Keratinocyte (primary cell): ENCODE measurements around the gene FHIT. TPM values are rescaled to one million over a fixed set of nuclear protein-coding genes. Genes with fewer than 3 reads are reported as not detected.

Source experiments
- DNase-seq: peaks from one replicate; pipeline ENCODE4 v3.0.0-alpha.2; 2011; ENCODE audit warnings: low read depth, missing footprints, low spot score
- FAIRE-seq: peaks from 2 replicates; lab custom pipeline; 2011; peaks lifted over from hg19 to GRCh38; lab: Jason Lieb, UNC
- H2AFZ ChIP-seq: 2 replicates; pipeline ENCODE4 v1.6.0; 2012; ENCODE audit warnings: low read length, control low read depth, inconsistent platforms; ENCODE audit not compliant: control insufficient read depth
- H3K27ac ChIP-seq: 2 replicates; pipeline ENCODE4 v1.5.1; 2011; ENCODE audit warnings: low read length; ENCODE audit not compliant: control insufficient read depth, insufficient read depth
- H3K27me3 ChIP-seq: 3 replicates; pipeline ENCODE4 v1.6.0; 2011; ENCODE audit warnings: low read length; ENCODE audit not compliant: control insufficient read depth, insufficient read depth; ENCODE audit errors: extremely low read depth
- H3K36me3 ChIP-seq, 2 experiments: 2 replicates in 1 of 2; 3 replicates in 1 of 2; pipeline ENCODE4 v1.5.1; 2011; ENCODE audit warnings: low read length in 2 of 2, mild to moderate bottlenecking in 1 of 2; ENCODE audit not compliant: control insufficient read depth in 2 of 2, insufficient read depth in 2 of 2; ENCODE audit errors: extremely low read depth in 1 of 2
- H3K4me1 ChIP-seq: 3 replicates; pipeline ENCODE4 v1.5.1; 2011; ENCODE audit warnings: low read length; ENCODE audit not compliant: control insufficient read depth, insufficient read depth; ENCODE audit errors: extremely low read depth
- H3K4me2 ChIP-seq: 3 replicates; pipeline ENCODE4 v1.6.0; 2011; ENCODE audit warnings: low read depth, low read length; ENCODE audit not compliant: control insufficient read depth, insufficient read depth; ENCODE audit errors: extremely low read depth
- H3K4me3 ChIP-seq, 3 experiments: fragments of 200-600 bp in 1 of 3; sonication (generic) in 1 of 3; 2 replicates in 2 of 3; 3 replicates in 1 of 3; pipeline ENCODE4 v1.5.1; 2011 to 2016; ENCODE audit warnings: low read length in 3 of 3, mild to moderate bottlenecking in 3 of 3, control low read depth in 2 of 3, inconsistent platforms in 1 of 3, low read depth in 1 of 3, mixed read lengths in 1 of 3, mixed run types in 1 of 3, moderate library complexity in 1 of 3; ENCODE audit not compliant: control insufficient read depth in 2 of 3, insufficient read depth in 2 of 3; ENCODE audit errors: extremely low read depth in 1 of 3
- H3K79me2 ChIP-seq: 2 replicates; pipeline ENCODE4 v1.6.0; 2012; ENCODE audit warnings: low read length; ENCODE audit not compliant: control insufficient read depth, insufficient read depth
- H3K9ac ChIP-seq: 3 replicates; pipeline ENCODE4 v1.6.0; 2011; ENCODE audit warnings: low read length; ENCODE audit not compliant: control insufficient read depth, insufficient read depth; ENCODE audit errors: extremely low read depth
- H3K9me1 ChIP-seq: 3 replicates; pipeline ENCODE4 v1.6.0; 2011; ENCODE audit warnings: low read length; ENCODE audit not compliant: control insufficient read depth, insufficient read depth; ENCODE audit errors: extremely low read depth
- H3K9me3 ChIP-seq: 2 replicates; pipeline ENCODE4 v1.5.1; 2012; ENCODE audit warnings: low read depth, low read length; ENCODE audit not compliant: control insufficient read depth
- H4K20me1 ChIP-seq: 3 replicates; pipeline ENCODE4 v1.6.0; 2011; ENCODE audit warnings: low read length; ENCODE audit not compliant: control insufficient read depth, insufficient read depth; ENCODE audit errors: extremely low read depth
- EZH2 ChIP-seq: IDR thresholded peaks from one replicate; pipeline ENCODE4 v1.6.1; 2012; ENCODE audit warnings: inconsistent platforms, mild to moderate bottlenecking, low read length, moderate library complexity
- dilution Hi-C: fragments of 300-500 bp; cut with MboI; formaldehyde crosslinking; loops from one replicate; pipeline ENCODE4 v1.7.0; 2020; ENCODE audit warnings: low sequenced_read_pairs; ENCODE audit not compliant: extremely low pct_ligation_motif_present
- polyA plus RNA-seq, 5 experiments: library from polyadenylated mRNA; depleted of rRNA in 3 of 5; stranded (reverse) in 3 of 5; stranded (forward) in 1 of 5; unstranded in 1 of 5; fragments of >200 nt; gene quantifications; 1 replicate in 1 of 5; 2 replicates in 3 of 5; 3 replicates in 1 of 5; pipeline versions ENCODE4 v1.2.1 to v1.2.3, GENCODE V29; 2011 to 2012; ENCODE audit warnings: missing spikeins in 2 of 5, low read depth in 1 of 5, low replicate concordance in 1 of 5
- TF ChIP-seq, protein P1 (sequence below), 3 experiments: IDR thresholded peaks in 1 of 3; conservative IDR thresholded peaks in 1 of 3; optimal IDR thresholded peaks in 1 of 3; 2 replicates in 2 of 3; 3 replicates in 1 of 3; pipeline versions ENCODE3 to v1.5.1; 2011; ENCODE audit warnings: low read length in 3 of 3, mild to moderate bottlenecking in 3 of 3, moderate library complexity in 2 of 3, control low read depth in 1 of 3, inconsistent platforms in 1 of 3; ENCODE audit not compliant: insufficient read depth in 2 of 3; ENCODE audit errors: extremely low read depth in 1 of 3

Gene FHIT
- polyA plus RNA-seq, 1 donor (not counting 4 experiments of a cell fraction or from before 2014, with no cell fraction given) = 2.2 TPM

DNA sequence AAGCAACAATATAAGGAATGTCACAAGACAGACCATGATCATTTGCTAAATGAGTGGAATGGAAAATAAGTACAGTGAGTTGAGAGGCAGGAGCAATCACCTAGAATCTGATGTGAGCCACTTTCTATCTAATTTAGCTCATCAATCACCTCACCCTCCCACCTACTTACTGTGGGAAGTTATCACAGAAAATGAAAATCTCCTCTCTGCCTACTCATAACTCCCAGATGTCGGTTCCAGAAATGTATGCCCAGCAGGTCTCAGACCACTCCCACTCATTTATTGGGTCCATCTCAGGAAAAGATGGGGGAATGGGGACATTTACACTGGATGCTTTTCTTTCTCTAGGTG is 270.9 kb downstream of the FHIT start:
- Histone ChIP-seq H3K9ac (no peak overlapping the region), H3K27ac (no peak overlapping the region), H3K9me3 (no peaks in the 10 kb centered on the region), H2AFZ (no peak overlapping the region), H3K9me1 (no peaks in the 10 kb centered on the region), H3K27me3 (no peaks in the 10 kb centered on the region), H3K4me1 (no peaks in the 10 kb centered on the region), H3K4me2 (no peak overlapping the region), H3K36me3 (no peaks in the 10 kb centered on the region), H3K79me2 (no peaks in the 10 kb centered on the region), H4K20me1 (no peaks in the 10 kb centered on the region), H3K4me3 (no peak overlapping the region)
- DNase-seq (no peak), FAIRE-seq (no peak)
- TF ChIP-seq, protein P1, sequence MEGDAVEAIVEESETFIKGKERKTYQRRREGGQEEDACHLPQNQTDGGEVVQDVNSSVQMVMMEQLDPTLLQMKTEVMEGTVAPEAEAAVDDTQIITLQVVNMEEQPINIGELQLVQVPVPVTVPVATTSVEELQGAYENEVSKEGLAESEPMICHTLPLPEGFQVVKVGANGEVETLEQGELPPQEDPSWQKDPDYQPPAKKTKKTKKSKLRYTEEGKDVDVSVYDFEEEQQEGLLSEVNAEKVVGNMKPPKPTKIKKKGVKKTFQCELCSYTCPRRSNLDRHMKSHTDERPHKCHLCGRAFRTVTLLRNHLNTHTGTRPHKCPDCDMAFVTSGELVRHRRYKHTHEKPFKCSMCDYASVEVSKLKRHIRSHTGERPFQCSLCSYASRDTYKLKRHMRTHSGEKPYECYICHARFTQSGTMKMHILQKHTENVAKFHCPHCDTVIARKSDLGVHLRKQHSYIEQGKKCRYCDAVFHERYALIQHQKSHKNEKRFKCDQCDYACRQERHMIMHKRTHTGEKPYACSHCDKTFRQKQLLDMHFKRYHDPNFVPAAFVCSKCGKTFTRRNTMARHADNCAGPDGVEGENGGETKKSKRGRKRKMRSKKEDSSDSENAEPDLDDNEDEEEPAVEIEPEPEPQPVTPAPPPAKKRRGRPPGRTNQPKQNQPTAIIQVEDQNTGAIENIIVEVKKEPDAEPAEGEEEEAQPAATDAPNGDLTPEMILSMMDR (optimal IDR thresholded peaks at IDR 0.05 in 1 of 3, IDR thresholded peaks at IDR 0.05 in 1 of 3, conservative IDR thresholded peaks at IDR 0.05 in 1 of 3; ENCODE audit: extremely low read depth in 1 of 3, insufficient read depth in 2 of 3, low read length in 3 of 3) = no peak
- no peak for TF ChIP-seq EZH2
- dilution Hi-C loops = no loop called here

- no peaks in the 10 kb centered on the region for H3K9me1 ChIP-seq
- no peaks in the 10 kb centered on the region for H3K79me2 ChIP-seq
- no peak overlapping the region for H3K9ac ChIP-seq
- H3K36me3 ChIP-seq = no peaks in the 10 kb centered on the region
- no peak overlapping the region for H2AFZ ChIP-seq
- no peak overlapping the region for H3K4me3 ChIP-seq
- H3K27ac ChIP-seq = no peak overlapping the region
- H3K9me3 ChIP-seq = no peaks in the 10 kb centered on the region
- H3K4me1 ChIP-seq = no peaks in the 10 kb centered on the region
- FAIRE-seq (no peak), DNase-seq (no peak)
- H4K20me1 ChIP-seq = no peaks in the 10 kb centered on the region
- no peak overlapping the region for H3K4me2 ChIP-seq
- TF ChIP-seq, protein P1 (optimal IDR thresholded peaks at IDR 0.05 in 1 of 3, IDR thresholded peaks at IDR 0.05 in 1 of 3, conservative IDR thresholded peaks at IDR 0.05 in 1 of 3; ENCODE audit: extremely low read depth in 1 of 3, insufficient read depth in 2 of 3, low read length in 3 of 3) = no peak
- no peak for TF ChIP-seq EZH2
- H3K27me3 ChIP-seq = no peaks in the 10 kb centered on the region
- dilution Hi-C loops = no loop called here
Measured at GRCh38 chr3:60979461-60980341, 271.6 kb downstream of the FHIT start.
